ENCODE data around the gene FAM180B.
"Not testable (repeated sequence)": the region's sequence is repeated elsewhere in the genome, so short reads cannot be mapped to it uniquely, and the experiment has no call there.

FAM180B gene, protein sequence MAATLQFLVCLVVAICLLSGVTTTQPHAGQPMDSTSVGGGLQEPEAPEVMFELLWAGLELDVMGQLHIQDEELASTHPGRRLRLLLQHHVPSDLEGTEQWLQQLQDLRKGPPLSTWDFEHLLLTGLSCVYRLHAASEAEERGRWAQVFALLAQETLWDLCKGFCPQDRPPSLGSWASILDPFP

DNA sequence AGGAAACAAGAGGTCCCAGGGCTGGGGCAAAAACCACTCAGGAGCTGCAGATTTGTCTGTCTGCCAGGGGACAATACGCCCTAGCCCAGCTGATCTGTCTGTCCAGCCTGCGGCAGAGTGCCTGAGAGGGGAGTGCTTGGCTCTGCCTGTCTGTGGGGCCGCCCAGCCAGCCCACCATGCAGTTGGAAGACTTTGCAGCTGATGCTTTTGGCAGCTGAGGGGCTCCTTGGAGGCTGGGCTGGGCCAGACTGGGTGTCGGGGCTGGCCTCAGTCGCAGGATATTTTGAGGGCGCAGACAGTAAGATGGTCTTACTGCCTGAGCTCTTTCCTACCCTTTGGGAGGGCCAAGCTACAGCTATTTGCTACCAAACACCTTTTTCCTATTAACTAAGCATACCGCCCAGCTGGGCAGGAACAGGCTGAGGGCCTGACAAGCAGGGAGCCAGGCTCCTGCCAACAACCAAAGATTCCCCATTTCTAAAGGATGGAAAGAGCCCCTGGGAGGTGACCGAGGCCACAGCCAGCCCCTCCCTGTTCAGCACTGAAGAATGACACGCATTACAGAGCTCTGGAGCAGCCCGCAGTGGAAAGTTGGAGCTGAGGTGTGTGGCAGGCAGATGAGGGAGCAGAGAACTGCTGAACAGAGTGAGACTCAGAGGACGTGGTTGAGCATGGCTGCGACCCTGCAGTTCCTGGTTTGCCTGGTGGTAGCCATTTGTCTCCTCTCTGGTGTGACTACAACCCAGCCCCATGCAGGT, at the start of gene FAM180B:
Gene FAM180B, plus strand, starts transcription at position 581 of the 758 bp plus-strand sequence. Its CDS starts 91 bp downstream, at position 672.
- TF ChIP-seq, protein P1, sequence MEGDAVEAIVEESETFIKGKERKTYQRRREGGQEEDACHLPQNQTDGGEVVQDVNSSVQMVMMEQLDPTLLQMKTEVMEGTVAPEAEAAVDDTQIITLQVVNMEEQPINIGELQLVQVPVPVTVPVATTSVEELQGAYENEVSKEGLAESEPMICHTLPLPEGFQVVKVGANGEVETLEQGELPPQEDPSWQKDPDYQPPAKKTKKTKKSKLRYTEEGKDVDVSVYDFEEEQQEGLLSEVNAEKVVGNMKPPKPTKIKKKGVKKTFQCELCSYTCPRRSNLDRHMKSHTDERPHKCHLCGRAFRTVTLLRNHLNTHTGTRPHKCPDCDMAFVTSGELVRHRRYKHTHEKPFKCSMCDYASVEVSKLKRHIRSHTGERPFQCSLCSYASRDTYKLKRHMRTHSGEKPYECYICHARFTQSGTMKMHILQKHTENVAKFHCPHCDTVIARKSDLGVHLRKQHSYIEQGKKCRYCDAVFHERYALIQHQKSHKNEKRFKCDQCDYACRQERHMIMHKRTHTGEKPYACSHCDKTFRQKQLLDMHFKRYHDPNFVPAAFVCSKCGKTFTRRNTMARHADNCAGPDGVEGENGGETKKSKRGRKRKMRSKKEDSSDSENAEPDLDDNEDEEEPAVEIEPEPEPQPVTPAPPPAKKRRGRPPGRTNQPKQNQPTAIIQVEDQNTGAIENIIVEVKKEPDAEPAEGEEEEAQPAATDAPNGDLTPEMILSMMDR (IDR thresholded peaks at IDR 0.05; ENCODE audit: extremely low read depth, insufficient read depth, missing control alignments): no peak
- DNase-seq (ENCODE audit: low spot score): no peak
- in situ Hi-C loops (cut with MboI; ENCODE audit: low pct_unique_long_range_greater_than_20kb, low sequenced_read_pairs, unreplicated experiment): no loop called here

GRCh38 chr11:47536915-47537314, 49.6 kb upstream of the FAM180B start:
- in situ Hi-C loops (cut with MboI; ENCODE audit: low pct_unique_long_range_greater_than_20kb, low sequenced_read_pairs, unreplicated experiment): no loop called here
- DNase-seq (ENCODE audit: low spot score): no peak
- TF ChIP-seq, protein P1 (IDR thresholded peaks at IDR 0.05; ENCODE audit: extremely low read depth, insufficient read depth, missing control alignments): no peak

DNA sequence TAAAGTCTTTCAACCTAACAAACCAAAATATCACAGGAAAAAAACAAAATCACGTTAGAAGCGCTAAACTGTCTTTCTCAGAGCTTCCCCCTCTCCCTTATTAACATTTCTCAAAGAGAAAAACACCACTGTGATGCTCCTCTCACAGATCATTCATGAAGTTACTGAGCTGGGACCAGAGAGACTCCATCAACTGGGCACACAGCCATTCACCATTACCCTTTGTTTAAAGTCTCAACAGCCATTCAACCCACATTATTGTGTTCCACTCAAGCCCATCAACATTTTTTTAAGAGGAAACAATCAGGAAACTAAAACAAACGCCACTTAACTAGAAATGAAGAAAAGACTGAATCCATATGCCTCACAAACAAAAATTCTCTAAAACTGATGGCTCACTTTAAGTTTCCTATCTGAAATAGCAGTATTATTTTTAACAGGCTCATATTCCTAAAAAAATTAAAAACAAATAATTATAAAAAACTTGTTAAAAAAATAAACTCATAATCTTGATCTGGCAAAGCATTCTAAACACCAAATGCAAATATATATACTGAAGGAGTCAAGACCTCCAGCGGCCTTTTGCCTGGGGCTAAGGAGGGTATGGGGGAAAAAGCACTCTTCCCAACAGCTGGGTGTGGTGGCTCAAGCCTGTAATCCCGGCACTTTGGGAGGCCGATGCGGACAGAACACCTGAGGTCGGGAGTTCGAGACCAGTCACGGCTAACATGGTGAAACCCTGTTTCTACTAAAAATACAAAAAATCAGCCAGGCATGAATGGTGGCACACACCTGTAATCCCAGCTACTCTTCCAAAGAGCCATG, 47.5 kb upstream of the FAM180B start:
- DNase-seq (ENCODE audit: low spot score): no peak
- in situ Hi-C loops (cut with MboI; ENCODE audit: low pct_unique_long_range_greater_than_20kb, low sequenced_read_pairs, unreplicated experiment): no loop called here
- TF ChIP-seq, protein P1 (IDR thresholded peaks at IDR 0.05; ENCODE audit: extremely low read depth, insufficient read depth, missing control alignments): no peak

- TF ChIP-seq, protein P1 (IDR thresholded peaks at IDR 0.05; ENCODE audit: extremely low read depth, insufficient read depth, missing control alignments): no peak
- in situ Hi-C loops (cut with MboI; ENCODE audit: low pct_unique_long_range_greater_than_20kb, low sequenced_read_pairs, unreplicated experiment): no loop called here
- no peak for DNase-seq (ENCODE audit: low spot score)
Measured at GRCh38 chr11:47539681-47540039, 46.8 kb upstream of the FAM180B start.

GRCh38 chr11:47541070-47541469, 45.4 kb upstream of the FAM180B start:
- in situ Hi-C loops (cut with MboI; ENCODE audit: low pct_unique_long_range_greater_than_20kb, low sequenced_read_pairs, unreplicated experiment): no loop called here
- DNase-seq (ENCODE audit: low spot score): no peak
- TF ChIP-seq, protein P1 (IDR thresholded peaks at IDR 0.05; ENCODE audit: extremely low read depth, insufficient read depth, missing control alignments): no peak

- TF ChIP-seq, protein P1 (IDR thresholded peaks at IDR 0.05; ENCODE audit: extremely low read depth, insufficient read depth, missing control alignments): no peak
- in situ Hi-C loops (cut with MboI; ENCODE audit: low pct_unique_long_range_greater_than_20kb, low sequenced_read_pairs, unreplicated experiment): no loop called here
- DNase-seq (ENCODE audit: low spot score): no peak
Measured at GRCh38 chr11:47545298-47545697, 41.2 kb upstream of the FAM180B start.

GRCh38 chr11:47546274-47546673, 40.2 kb upstream of the FAM180B start:
- in situ Hi-C loops (cut with MboI; ENCODE audit: low pct_unique_long_range_greater_than_20kb, low sequenced_read_pairs, unreplicated experiment); DNase-seq (ENCODE audit: low spot score): not testable (repeated sequence)
